HEK293 (cell line): ENCODE data around the gene RAD50.
A peak's percentile ranks its signal among the peaks of the same experiment; 100 is the strongest.
"Not testable (repeated sequence)": the region's sequence is repeated elsewhere in the genome, so short reads cannot be mapped to it uniquely, and the experiment has no call there.

Source experiments
- CTCF ChIA-PET: fragments of 350-600 bp; formaldehyde crosslinking; extraction: SDS; loops from one replicate; lab custom pipeline; 2021; ENCODE audit warnings: antibody characterized with exemption; lab: Yijun Ruan, JAX
- POLR2A ChIA-PET: fragments of 300-600 bp; formaldehyde crosslinking; extraction: SDS; loops from one replicate; lab custom pipeline; 2020; ENCODE audit warnings: antibody characterized with exemption, inconsistent platforms; lab: Yijun Ruan, JAX
- H3K27ac ChIP-seq: fragments of 200-500 bp; sonication (Bioruptor generic); 2 replicates; pipeline ENCODE4 v1.5.1; 2014; ENCODE audit warnings: low read depth, low read length, control low read depth, inconsistent platforms; ENCODE audit errors: extremely low read depth
- H3K36me3 ChIP-seq, 2 experiments: fragments of 200-500 bp in 1 of 2; sonication (Bioruptor generic) in 1 of 2; 1 replicate in 1 of 2; 2 replicates in 1 of 2; pipeline ENCODE4 v1.5.1; 2014 to 2017; ENCODE audit warnings: inconsistent platforms in 2 of 2, low read length in 2 of 2; ENCODE audit not compliant: control insufficient read depth in 2 of 2, insufficient read depth in 1 of 2
- H3K4me1 ChIP-seq: fragments of 200-500 bp; sonication (Bioruptor generic); 2 replicates; pipeline ENCODE4 v1.5.1; 2014; ENCODE audit warnings: mild to moderate bottlenecking, low read length, inconsistent platforms; ENCODE audit not compliant: control insufficient read depth, insufficient read depth
- H3K4me3 ChIP-seq: 2 replicates; pipeline ENCODE4 v1.5.1; 2011; ENCODE audit warnings: low read depth, mild to moderate bottlenecking, control low read depth, low read length, moderate library complexity
- H3K9me3 ChIP-seq: fragments of 200-500 bp; sonication (Bioruptor generic); 2 replicates; pipeline ENCODE4 v1.5.1; 2014; ENCODE audit warnings: low read depth, low read length, inconsistent platforms; ENCODE audit not compliant: control insufficient read depth, insufficient read depth
- SETDB1 ChIP-seq: IDR thresholded peaks from one replicate; pipeline ENCODE4 v1.6.1; 2017; ENCODE audit warnings: mild to moderate bottlenecking, low read length, moderate library complexity, mixed read lengths; ENCODE audit not compliant: insufficient read length
- WT1 ChIP-seq: fragments of 450-650 bp; formaldehyde crosslinking; IDR thresholded peaks from 2 replicates; pipeline ENCODE4 v1.5.1; 2016; ENCODE audit warnings: missing biosample characterization, missing genetic modification characterization
- ZBTB7A ChIP-seq: fragments of 450-650 bp; formaldehyde crosslinking; IDR thresholded peaks from 2 replicates; pipeline ENCODE4 v1.5.1; 2016; ENCODE audit warnings: low read depth, missing biosample characterization, missing genetic modification characterization
- ZNF133 ChIP-seq: fragments of 450-650 bp; formaldehyde crosslinking; IDR thresholded peaks from 2 replicates; pipeline ENCODE4 v1.5.1; 2016; ENCODE audit warnings: missing biosample characterization, missing genetic modification characterization
- ZNF214 ChIP-seq: fragments of 450-650 bp; formaldehyde crosslinking; IDR thresholded peaks from 2 replicates; pipeline ENCODE4 v1.5.1; 2017; ENCODE audit warnings: missing biosample characterization, mild to moderate bottlenecking, missing genetic modification characterization, borderline replicate concordance
- ZNF335 ChIP-seq: fragments of 450-650 bp; formaldehyde crosslinking; conservative IDR thresholded peaks from 2 replicates; pipeline ENCODE4 v1.5.1; 2016; ENCODE audit warnings: missing biosample characterization, missing genetic modification characterization
- ZNF366 ChIP-seq: fragments of 450-650 bp; formaldehyde crosslinking; conservative IDR thresholded peaks from 2 replicates; pipeline ENCODE4 v1.5.1; 2016; ENCODE audit warnings: missing biosample characterization, missing genetic modification characterization
- ZNF433 ChIP-seq: fragments of 450-650 bp; formaldehyde crosslinking; IDR thresholded peaks from 2 replicates; pipeline ENCODE4 v1.5.1; 2016; ENCODE audit warnings: missing biosample characterization, missing genetic modification characterization, low read depth
- ZNF558 ChIP-seq: fragments of 450-650 bp; formaldehyde crosslinking; IDR thresholded peaks from 2 replicates; pipeline ENCODE4 v1.5.1; 2016; ENCODE audit warnings: missing biosample characterization, missing genetic modification characterization
- ZNF560 ChIP-seq: fragments of 450-650 bp; formaldehyde crosslinking; IDR thresholded peaks from 2 replicates; pipeline ENCODE4 v1.5.1; 2017; ENCODE audit warnings: missing biosample characterization, missing genetic modification characterization, borderline replicate concordance
- ZNF626 ChIP-seq: fragments of 450-650 bp; sonication (Bioruptor Pico); formaldehyde crosslinking; IDR thresholded peaks from 2 replicates; pipeline ENCODE4 v1.5.1; 2018; ENCODE audit warnings: missing biosample characterization, missing genetic modification characterization, inconsistent platforms
- ZNF654 ChIP-seq: fragments of 450-650 bp; formaldehyde crosslinking; IDR thresholded peaks from 2 replicates; pipeline ENCODE4 v1.5.1; 2016; ENCODE audit warnings: low read depth, missing biosample characterization, missing genetic modification characterization
- TF ChIP-seq, protein P1 (sequence below): fragments of 450-650 bp; formaldehyde crosslinking; IDR thresholded peaks from 2 replicates; pipeline ENCODE4 v1.5.1; 2016; ENCODE audit warnings: missing biosample characterization, missing genetic modification characterization
- TF ChIP-seq, protein P2 (sequence below): fragments of 450-650 bp; formaldehyde crosslinking; IDR thresholded peaks from 2 replicates; pipeline ENCODE4 v1.5.1; 2016; ENCODE audit warnings: missing biosample characterization, missing genetic modification characterization

RAD50 gene

DNA sequence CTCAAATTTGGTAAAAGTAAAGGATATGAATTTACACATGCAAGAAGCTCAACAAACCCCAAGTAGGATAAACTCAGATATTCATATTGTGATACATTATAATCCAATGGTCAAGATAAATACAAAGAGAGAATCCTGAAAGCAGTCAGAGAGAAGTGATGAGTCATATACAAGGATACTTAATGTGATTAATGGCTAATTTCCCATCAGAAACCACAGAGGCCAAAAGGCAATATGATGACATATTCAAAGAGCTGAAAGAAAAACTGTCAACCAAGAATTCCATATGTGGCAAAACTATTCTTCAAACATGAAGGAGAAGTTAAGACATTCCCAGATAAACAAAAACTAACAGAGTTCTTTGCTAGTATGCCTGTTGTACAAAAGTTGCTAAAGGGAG lies 46.7 kb upstream of the RAD50 start:
- POLR2A ChIA-PET, result no interaction called here
- TF ChIP-seq ZNF654, result no peak
- peak; percentile 79 for TF ChIP-seq SETDB1
- TF ChIP-seq ZNF558 (tag by site-specific recombination), result peak; percentile 84
- Histone ChIP-seq H3K9me3 (no peaks in the 10 kb centered on the region), H3K4me1 (no peaks in the 10 kb centered on the region), H3K36me3 (no peaks in the 10 kb centered on the region), H3K27ac (no peak overlapping the region), H3K4me3 (no peak overlapping the region)
- CTCF ChIA-PET, result interaction anchor here (1.3 to 2.3 kb wide), 4 partner anchors 9 to 272 kb away, joined by 3 to 12 read pairs (median 9); no protein-coding TSS in a partner anchor

DNA sequence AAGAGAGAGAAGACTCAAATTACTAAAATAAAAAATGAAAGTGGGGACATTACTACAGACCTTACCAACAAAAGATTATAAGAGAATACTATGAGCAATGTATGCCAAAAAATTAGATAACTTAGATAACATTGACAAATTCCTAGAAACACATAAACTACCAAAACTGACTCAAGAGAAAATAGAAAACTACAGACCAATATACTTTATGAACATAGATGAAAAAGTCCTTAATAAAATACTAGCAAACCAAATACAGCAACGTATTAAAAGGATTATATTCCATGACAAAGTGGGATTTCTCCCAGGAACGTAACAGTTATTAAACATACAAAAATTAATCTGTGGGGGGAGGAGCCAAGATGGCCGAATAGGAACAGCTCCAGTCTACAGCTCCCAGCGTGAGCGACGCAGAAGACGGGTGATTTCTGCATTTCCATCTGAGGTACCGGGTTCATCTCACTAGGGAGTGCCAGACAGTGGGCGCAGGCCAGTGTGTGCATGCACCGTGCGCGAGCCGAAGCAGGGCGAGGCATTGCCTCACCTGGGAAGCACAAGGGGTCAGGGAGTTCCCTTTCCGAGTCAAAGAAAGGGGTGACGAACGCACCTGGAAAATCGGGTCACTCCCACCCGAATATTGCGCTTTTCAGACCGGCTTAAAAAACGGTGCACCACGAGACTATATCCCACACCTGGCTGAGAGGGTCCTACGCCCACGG lies 43.0 kb upstream of the RAD50 start:
- H3K27ac ChIP-seq, H3K9me3 ChIP-seq, H3K4me3 ChIP-seq, CTCF ChIA-PET, POLR2A ChIA-PET, H3K4me1 ChIP-seq, H3K36me3 ChIP-seq: not testable (repeated sequence)
- peak; percentile 89 for TF ChIP-seq SETDB1

DNA sequence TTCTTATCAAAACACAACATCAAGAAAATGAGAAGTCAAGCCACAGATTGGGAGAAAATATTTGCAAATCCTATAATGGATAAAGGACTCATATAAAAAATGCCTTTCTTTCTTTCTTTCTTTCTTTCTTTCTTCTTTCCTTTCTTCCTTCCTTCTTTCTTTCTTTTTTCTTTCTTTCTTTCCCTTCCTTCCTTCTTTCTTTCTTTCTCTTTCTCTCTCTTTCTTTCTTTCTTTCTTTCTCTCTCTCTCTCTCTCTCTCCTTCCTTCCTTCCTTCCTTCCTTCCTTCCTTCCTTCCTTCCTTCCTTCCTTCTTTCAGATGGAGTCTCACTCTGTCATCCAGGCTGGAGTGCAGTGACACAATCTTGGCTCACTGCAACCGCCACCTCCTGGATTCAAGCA lies 34.7 kb upstream of the RAD50 start:
- H3K4me3 ChIP-seq, H3K27ac ChIP-seq, H3K4me1 ChIP-seq, POLR2A ChIA-PET: not testable (repeated sequence)
- peak; percentile 89 for TF ChIP-seq ZNF366 (tag by site-specific recombination)
- TF ChIP-seq, all 188 proteins: peak for 1; not testable (repeated sequence) for 187
- CTCF ChIA-PET, result interaction anchor here (0.6 kb wide), 1 partner anchor 190 kb away, joined by 6 read pairs; no protein-coding TSS in a partner anchor
- H3K36me3 ChIP-seq, H3K9me3 ChIP-seq: not testable (repeated sequence)

DNA sequence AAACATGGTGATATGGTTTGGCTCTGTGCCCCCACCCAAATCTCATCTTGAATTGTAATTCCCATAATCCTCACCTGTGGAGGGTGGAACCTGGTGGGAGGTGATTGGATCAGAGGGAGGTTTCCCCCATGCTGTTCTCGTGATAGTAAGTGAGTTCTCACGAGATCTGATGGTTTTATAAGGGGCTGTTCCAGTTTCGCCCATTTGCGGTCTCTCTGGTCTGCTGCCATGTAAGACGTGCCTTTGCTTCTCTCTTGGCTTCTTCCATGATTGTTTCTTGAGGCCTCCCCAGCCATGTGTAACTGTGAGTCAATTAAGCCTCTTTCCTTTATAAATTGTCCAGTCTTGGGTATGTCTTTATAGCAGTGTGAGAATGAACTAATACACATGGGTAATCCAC lies 31.9 kb upstream of the RAD50 start:
- H3K27ac ChIP-seq, H3K9me3 ChIP-seq, H3K4me1 ChIP-seq, H3K4me3 ChIP-seq, POLR2A ChIA-PET, H3K36me3 ChIP-seq: not testable (repeated sequence)
- CTCF ChIA-PET, result interaction anchor here (1.5 to 3.9 kb wide), 2 partner anchors 13 to 294 kb away, joined by 4 to 46 read pairs; no protein-coding TSS in a partner anchor

DNA sequence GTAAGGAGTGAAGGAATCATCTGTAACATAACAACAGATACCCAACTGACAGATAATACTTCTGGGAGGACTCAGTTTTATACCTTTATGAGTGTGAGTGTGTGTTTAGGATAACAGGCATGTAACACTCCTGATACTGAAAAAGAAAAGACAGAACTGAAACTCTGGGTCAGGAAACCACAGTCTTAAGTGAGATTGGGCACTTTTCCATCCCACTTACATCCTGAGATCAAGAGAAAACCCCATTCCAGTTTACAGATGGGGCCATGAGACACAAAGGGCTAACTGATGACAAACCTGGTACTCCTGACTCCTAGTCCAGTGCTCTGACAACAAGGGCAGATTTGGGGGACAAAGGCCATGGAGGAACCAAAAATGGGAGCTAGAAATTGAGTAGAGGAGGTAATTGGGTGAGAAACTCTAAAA lies 31.5 kb upstream of the RAD50 start:
- Histone ChIP-seq H3K9me3 (no peaks in the 10 kb centered on the region), H3K4me1 (no peaks in the 10 kb centered on the region), H3K36me3 (no peaks in the 10 kb centered on the region), H3K4me3 (no peak overlapping the region), H3K27ac (no peak overlapping the region)
- ChIA-PET CTCF (interaction anchor here (0.6 to 3.9 kb wide), 10 partner anchors 13 to 762 kb away, joined by 3 to 46 read pairs (median 4); no protein-coding TSS in a partner anchor), POLR2A (no interaction called here)
- no peak for TF ChIP-seq WT1

DNA sequence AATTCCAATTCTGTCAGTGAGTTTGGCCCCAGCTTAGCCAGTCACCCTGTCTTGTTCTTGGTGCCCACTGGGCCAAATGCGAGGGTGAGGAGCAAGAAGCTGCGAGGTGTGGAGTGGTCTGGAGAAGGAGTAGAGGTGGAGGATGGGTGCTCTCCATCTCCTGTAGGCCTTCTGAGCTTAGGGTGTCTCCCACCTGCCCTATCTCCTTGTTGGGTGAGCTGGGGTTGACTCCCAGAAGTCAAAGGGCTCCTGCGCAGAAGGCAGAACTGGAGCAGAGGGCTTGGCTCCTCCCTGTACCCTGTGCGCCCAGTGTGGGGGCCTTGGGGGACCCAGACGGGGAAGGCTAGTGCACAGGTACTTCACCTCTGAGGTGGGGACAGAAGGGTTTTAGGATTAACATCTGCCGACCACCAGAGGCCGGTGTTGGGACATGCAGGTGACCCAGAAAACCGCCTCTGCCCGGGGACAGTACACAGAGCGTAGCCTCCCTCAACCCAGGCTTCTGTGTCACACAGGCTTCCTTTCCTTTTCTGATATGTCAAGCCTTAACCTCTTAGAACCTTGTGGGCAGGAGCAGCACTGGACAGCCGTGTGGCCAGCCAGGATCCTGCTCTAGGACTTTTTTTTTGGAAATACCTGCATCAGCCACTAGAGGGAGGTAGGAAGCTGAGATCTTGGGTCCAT lies 30.3 kb upstream of the RAD50 start:
- Histone ChIP-seq H3K27ac (no peak overlapping the region), H3K9me3 (no peaks in the 10 kb centered on the region), H3K4me3 (peak overlapping the region; percentile 32), H3K36me3 (no peaks in the 10 kb centered on the region), H3K4me1 (no peaks in the 10 kb centered on the region)
- POLR2A ChIA-PET, result interaction anchor here (1.0 to 1.1 kb wide), 2 partner anchors 40 to 294 kb away, joined by 3 read pairs; no protein-coding TSS in a partner anchor
- CTCF ChIA-PET, result interaction anchor here (0.6 to 3.9 kb wide), 65 partner anchors 11 to 1336 kb away, joined by 3 to 46 read pairs (median 4); partner anchors contain the start of genes CCNI2, IL4 and IRF1
- TF ChIP-seq ZNF133 (tag by site-specific recombination) (no peak), ZBTB7A (no peak), ZNF433 (tag by site-specific recombination) (no peak), ZNF560 (no peak), ZNF626 (tag by site-specific recombination) (no peak), ZNF214 (tag by site-specific recombination) (no peak), ZNF335 (tag by site-specific recombination) (peak; percentile 92)
- TF ChIP-seq, protein P1, sequence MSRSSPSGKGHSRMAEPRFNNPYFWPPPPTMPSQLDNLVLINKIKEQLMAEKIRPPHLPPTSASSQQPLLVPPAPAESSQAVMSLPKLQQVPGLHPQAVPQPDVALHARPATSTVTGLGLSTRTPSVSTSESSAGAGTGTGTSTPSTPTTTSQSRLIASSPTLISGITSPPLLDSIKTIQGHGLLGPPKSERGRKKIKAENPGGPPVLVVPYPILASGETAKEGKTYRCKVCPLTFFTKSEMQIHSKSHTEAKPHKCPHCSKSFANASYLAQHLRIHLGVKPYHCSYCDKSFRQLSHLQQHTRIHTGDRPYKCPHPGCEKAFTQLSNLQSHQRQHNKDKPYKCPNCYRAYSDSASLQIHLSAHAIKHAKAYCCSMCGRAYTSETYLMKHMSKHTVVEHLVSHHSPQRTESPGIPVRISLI (tag by site-specific recombination), result peak; percentile 92
- TF ChIP-seq, protein P2, sequence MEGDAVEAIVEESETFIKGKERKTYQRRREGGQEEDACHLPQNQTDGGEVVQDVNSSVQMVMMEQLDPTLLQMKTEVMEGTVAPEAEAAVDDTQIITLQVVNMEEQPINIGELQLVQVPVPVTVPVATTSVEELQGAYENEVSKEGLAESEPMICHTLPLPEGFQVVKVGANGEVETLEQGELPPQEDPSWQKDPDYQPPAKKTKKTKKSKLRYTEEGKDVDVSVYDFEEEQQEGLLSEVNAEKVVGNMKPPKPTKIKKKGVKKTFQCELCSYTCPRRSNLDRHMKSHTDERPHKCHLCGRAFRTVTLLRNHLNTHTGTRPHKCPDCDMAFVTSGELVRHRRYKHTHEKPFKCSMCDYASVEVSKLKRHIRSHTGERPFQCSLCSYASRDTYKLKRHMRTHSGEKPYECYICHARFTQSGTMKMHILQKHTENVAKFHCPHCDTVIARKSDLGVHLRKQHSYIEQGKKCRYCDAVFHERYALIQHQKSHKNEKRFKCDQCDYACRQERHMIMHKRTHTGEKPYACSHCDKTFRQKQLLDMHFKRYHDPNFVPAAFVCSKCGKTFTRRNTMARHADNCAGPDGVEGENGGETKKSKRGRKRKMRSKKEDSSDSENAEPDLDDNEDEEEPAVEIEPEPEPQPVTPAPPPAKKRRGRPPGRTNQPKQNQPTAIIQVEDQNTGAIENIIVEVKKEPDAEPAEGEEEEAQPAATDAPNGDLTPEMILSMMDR (tag by site-specific recombination), result peak; percentile 91
